CD4-positive, alpha-beta T cell (primary cell): ENCODE data around the gene ARMC9. TPM values are rescaled to one million over a fixed set of nuclear protein-coding genes. Genes with fewer than 3 reads are reported as not detected.

ENCODE experiments used
- ATAC-seq: fragments of 200-7000 bp; cut with Tn5 transposase; one replicate; pipeline ENCODE4 v1.10.0; 2022; ENCODE audit warnings: mild to moderate bottlenecking; ENCODE audit not compliant: poor library complexity
- CTCF ChIA-PET: fragments of 350-600 bp; sonication (Branson Sonifier 250); formaldehyde crosslinking; loops from one replicate; lab custom pipeline; 2021; ENCODE audit warnings: antibody characterized with exemption, inconsistent platforms; lab: Charles Lee
- POLR2A ChIA-PET: fragments of 350-600 bp; sonication (Branson Sonifier 250); formaldehyde crosslinking; loops from one replicate; lab custom pipeline; 2021; ENCODE audit warnings: antibody characterized with exemption, inconsistent platforms; lab: Charles Lee
- DNase-seq, 14 experiments: peaks; one replicate each; pipeline ENCODE4 v3.0.0-alpha.2; 2013 to 2020; ENCODE audit warnings: mixed read lengths in 2 of 14
- H3K27ac ChIP-seq, 2 donors: one replicate each; pipeline versions ENCODE4 v1.5.1 to v1.7.0; 2013; ENCODE audit warnings: low read length in 2 of 2, low read depth in 1 of 2, mild to moderate bottlenecking in 1 of 2
- H3K27me3 ChIP-seq, 2 experiments: 1 replicate in 1 of 2; 2 replicates in 1 of 2; pipeline versions ENCODE4 v1.6.1 to v1.7.0; 2013; ENCODE audit warnings: low read length in 2 of 2, control low read depth in 1 of 2, mild to moderate bottlenecking in 1 of 2, moderate library complexity in 1 of 2; ENCODE audit not compliant: insufficient read depth in 2 of 2, control insufficient read depth in 1 of 2
- H3K36me3 ChIP-seq: one replicate; pipeline ENCODE4 v1.6.1; 2013; ENCODE audit warnings: low read length, control low read depth; ENCODE audit not compliant: insufficient read depth
- H3K4me1 ChIP-seq: one replicate; pipeline ENCODE4 v1.6.1; 2013; ENCODE audit warnings: low read length, control low read depth; ENCODE audit not compliant: insufficient read depth
- H3K4me3 ChIP-seq: one replicate; pipeline ENCODE4 v1.5.1; 2013; ENCODE audit warnings: mild to moderate bottlenecking, low read length, moderate library complexity
- H3K9me3 ChIP-seq, 2 experiments: 1 replicate in 1 of 2; 2 replicates in 1 of 2; pipeline versions ENCODE4 v1.6.1 to v1.7.0; 2013; ENCODE audit warnings: low read length in 2 of 2, mild to moderate bottlenecking in 2 of 2, control low read depth in 1 of 2, moderate library complexity in 1 of 2; ENCODE audit not compliant: control insufficient read depth in 1 of 2, insufficient read depth in 1 of 2
- H3K27ac Mint-ChIP-seq: one replicate; pipeline ENCODE4 v1.8.0; 2020; ENCODE audit warnings: mixed read lengths
- H3K27me3 Mint-ChIP-seq: one replicate; pipeline ENCODE4 v1.8.0; 2021; ENCODE audit warnings: mixed read lengths
- H3K36me3 Mint-ChIP-seq: one replicate; pipeline ENCODE4 v1.8.0; 2021; ENCODE audit warnings: low read depth, mixed read lengths
- H3K4me1 Mint-ChIP-seq: one replicate; pipeline ENCODE4 v1.8.0; 2021; ENCODE audit warnings: low read depth, mixed read lengths
- H3K4me3 Mint-ChIP-seq: one replicate; pipeline ENCODE4 v1.8.0; 2020; ENCODE audit warnings: mild to moderate bottlenecking, mixed read lengths
- H3K9me3 Mint-ChIP-seq: one replicate; pipeline ENCODE4 v1.8.0; 2020; ENCODE audit warnings: mixed read lengths
- CTCF ChIP-seq: fragments of 200-600 bp; IDR thresholded peaks from one replicate; pipeline ENCODE4 v1.8.0; 2022; ENCODE audit warnings: antibody characterized with exemption, mild to moderate bottlenecking
- intact Hi-C, 2 experiments: fragments of 100-400 bp; cut with DNase I in 1 of 2; cut with micrococcal nuclease in 1 of 2; formaldehyde crosslinking; loops; one replicate each; pipeline versions ENCODE4 v1.15.1 to v1.9.0; 2023 to 2025; cut with DNase I, micrococcal nuclease
- total RNA-seq, 174 experiments: library from RNA in 2 of 174; stranded (reverse) in 2 of 174; gene quantifications; one replicate each; pipeline ENCODE4 v1.2.3 and lab custom pipeline; 2021 to 2026

Gene ARMC9
- total RNA-seq, 2 experiments from 2014 or later = 0.16 to 0.42 TPM

GRCh38 chr2:231356466-231356844 is 158.0 kb downstream of the ARMC9 start:
- Histone ChIP-seq H3K27me3 (no peaks in the 10 kb centered on the region), H3K9me3 (peaks cover 0 to 5% of the 10 kb centered on the region in 2 experiments), H3K4me1 (peaks cover under 1% of the 10 kb centered on the region), H3K27ac (no peak overlapping the region), H3K4me3 (no peak overlapping the region), H3K36me3 (no peaks in the 10 kb centered on the region)
- no peaks in the 10 kb centered on the region for H3K36me3 Mint-ChIP-seq
- no peaks in the 10 kb centered on the region for H3K9me3 Mint-ChIP-seq
- CTCF ChIA-PET = no interaction called here
- H3K4me3 Mint-ChIP-seq = no peak overlapping the region
- H3K27me3 Mint-ChIP-seq = no peaks in the 10 kb centered on the region
- intact Hi-C loops = no loop called here
- TF ChIP-seq CTCF = no peak
- no peak overlapping the region for H3K27ac Mint-ChIP-seq
- no peaks in the 10 kb centered on the region for H3K4me1 Mint-ChIP-seq
- POLR2A ChIA-PET = no interaction called here
- DNase-seq (no peak), ATAC-seq (no peak)

- no peak for ATAC-seq
- ChIA-PET POLR2A (no interaction called here), CTCF (no interaction called here)
- Histone ChIP-seq H3K27me3 (no peaks in the 10 kb centered on the region), H3K36me3 (no peaks in the 10 kb centered on the region), H3K27ac (no peak overlapping the region), H3K4me1 (peaks cover 6% of the 10 kb centered on the region), H3K4me3 (no peak overlapping the region), H3K9me3 (peaks cover 0 to 5% of the 10 kb centered on the region in 2 experiments)
- DNase-seq = no peak
- Mint-ChIP-seq H3K36me3 (no peaks in the 10 kb centered on the region), H3K4me3 (no peak overlapping the region), H3K27ac (no peak overlapping the region), H3K9me3 (no peaks in the 10 kb centered on the region), H3K27me3 (no peaks in the 10 kb centered on the region), H3K4me1 (peaks cover under 1% of the 10 kb centered on the region)
- no peak for TF ChIP-seq CTCF
- intact Hi-C loops = no loop called here
Observed at GRCh38 chr2:231357048-231357447, 158.6 kb downstream of the ARMC9 start.

- ATAC-seq = no peak
- H3K27ac ChIP-seq = no peak overlapping the region
- Mint-ChIP-seq H3K4me3 (no peak overlapping the region), H3K27ac (no peak overlapping the region), H3K27me3 (no peaks in the 10 kb centered on the region), H3K36me3 (no peaks in the 10 kb centered on the region), H3K4me1 (peaks cover 5% of the 10 kb centered on the region), H3K9me3 (no peaks in the 10 kb centered on the region)
- TF ChIP-seq CTCF = no peak
- POLR2A ChIA-PET = no interaction called here
- no peak overlapping the region for H3K4me3 ChIP-seq
- peaks cover 13% of the 10 kb centered on the region for H3K4me1 ChIP-seq
- CTCF ChIA-PET = no interaction called here
- intact Hi-C loops = no loop called here
- H3K27me3 ChIP-seq = no peaks in the 10 kb centered on the region
- H3K9me3 ChIP-seq = peaks cover 0 to 5% of the 10 kb centered on the region in 2 experiments
- no peak for DNase-seq
- no peaks in the 10 kb centered on the region for H3K36me3 ChIP-seq
Observed at GRCh38 chr2:231357931-231358330, 159.5 kb downstream of the ARMC9 start.
